Osteoblast (primary cell): ENCODE measurements around the gene HELB. TPM values are rescaled to one million over a fixed set of nuclear protein-coding genes. Genes with fewer than 3 reads are reported as not detected.

Source experiments
- DNase-seq: peaks from one replicate; pipeline ENCODE4 v3.0.0; 2011; ENCODE audit warnings: low spot score, mixed read lengths; ENCODE audit not compliant: insufficient read length; ENCODE audit errors: missing footprints
- H2AFZ ChIP-seq: 2 replicates; pipeline ENCODE4 v1.6.0; 2011; ENCODE audit warnings: mild to moderate bottlenecking, low read length
- H3K27ac ChIP-seq: 2 replicates; pipeline ENCODE4 v1.5.1; 2011; ENCODE audit warnings: mild to moderate bottlenecking, low read depth, low read length, moderate library complexity
- H3K27me3 ChIP-seq: 2 replicates; pipeline ENCODE4 v1.6.0; 2012; ENCODE audit warnings: mild to moderate bottlenecking, control low read depth, inconsistent platforms, low read length, moderate library complexity; ENCODE audit not compliant: insufficient read depth
- H3K36me3 ChIP-seq: 2 replicates; pipeline ENCODE4 v1.5.1; 2011; ENCODE audit warnings: mild to moderate bottlenecking, low read length, control low read depth, moderate library complexity; ENCODE audit not compliant: insufficient read depth
- H3K4me1 ChIP-seq: 2 replicates; pipeline ENCODE4 v1.5.1; 2011; ENCODE audit warnings: mild to moderate bottlenecking, low read length, control low read depth, moderate library complexity; ENCODE audit not compliant: insufficient read depth
- H3K4me2 ChIP-seq: 2 replicates; pipeline ENCODE4 v1.6.0; 2011; ENCODE audit warnings: mild to moderate bottlenecking, low read length; ENCODE audit not compliant: insufficient read depth
- H3K4me3 ChIP-seq: fragments of 200-600 bp; sonication (generic); 3 replicates; pipeline ENCODE4 v1.5.1; 2012; ENCODE audit warnings: mild to moderate bottlenecking, low read length, inconsistent platforms; ENCODE audit not compliant: insufficient read depth
- H3K79me2 ChIP-seq: 2 replicates; pipeline ENCODE4 v1.6.0; 2012; ENCODE audit warnings: mild to moderate bottlenecking, low read length, control low read depth, inconsistent platforms; ENCODE audit not compliant: insufficient read depth
- H3K9me3 ChIP-seq: 2 replicates; pipeline ENCODE4 v1.5.1; 2011; ENCODE audit warnings: low read depth, low read length, control low read depth
- H4K20me1 ChIP-seq: 2 replicates; pipeline ENCODE4 v1.6.0; 2012; ENCODE audit warnings: mild to moderate bottlenecking, low read length, control low read depth; ENCODE audit not compliant: insufficient read depth
- total RNA-seq: library from RNA; depleted of rRNA; stranded (reverse); fragments of >200 nt; gene quantifications from 2 replicates; pipeline ENCODE4 v1.2.3, GENCODE V29; 2012
- TF ChIP-seq, protein P1 (sequence below): IDR thresholded peaks from 2 replicates; pipeline ENCODE4 v1.5.1; 2011; ENCODE audit warnings: mild to moderate bottlenecking, low read depth, low read length, moderate library complexity; ENCODE audit errors: extremely low read depth

HELB gene
- total RNA-seq, 1 donor, result 2.2 TPM

DNA sequence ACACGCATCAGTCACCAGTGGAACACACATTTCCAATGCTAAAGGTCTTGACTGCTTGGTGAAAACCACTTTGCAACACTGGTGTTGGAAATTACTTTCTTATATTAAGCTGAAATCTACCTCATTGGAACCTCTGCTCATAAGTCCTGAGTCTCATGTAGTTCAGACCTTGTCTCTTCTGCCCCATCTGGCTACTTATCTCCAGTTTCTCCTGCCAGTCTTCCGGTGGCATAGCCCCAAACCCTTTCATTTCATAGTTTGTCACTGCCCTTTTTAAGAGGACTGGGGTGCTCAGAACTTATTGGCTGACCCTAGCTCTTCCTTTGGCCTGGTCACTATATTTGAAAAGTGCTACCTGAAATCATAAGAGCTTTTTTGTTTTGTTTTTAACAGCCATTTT lies 43.7 kb downstream of the HELB start:
- Histone ChIP-seq H3K27me3 (no peaks in the 10 kb centered on the region), H3K4me1 (no peaks in the 10 kb centered on the region), H3K4me2 (no peak overlapping the region), H2AFZ (no peak overlapping the region), H3K79me2 (no peaks in the 10 kb centered on the region), H4K20me1 (no peaks in the 10 kb centered on the region), H3K4me3 (no peak overlapping the region), H3K9me3 (no peaks in the 10 kb centered on the region), H3K36me3 (no peaks in the 10 kb centered on the region), H3K27ac (no peak overlapping the region)
- DNase-seq, result no peak
- TF ChIP-seq, protein P1, sequence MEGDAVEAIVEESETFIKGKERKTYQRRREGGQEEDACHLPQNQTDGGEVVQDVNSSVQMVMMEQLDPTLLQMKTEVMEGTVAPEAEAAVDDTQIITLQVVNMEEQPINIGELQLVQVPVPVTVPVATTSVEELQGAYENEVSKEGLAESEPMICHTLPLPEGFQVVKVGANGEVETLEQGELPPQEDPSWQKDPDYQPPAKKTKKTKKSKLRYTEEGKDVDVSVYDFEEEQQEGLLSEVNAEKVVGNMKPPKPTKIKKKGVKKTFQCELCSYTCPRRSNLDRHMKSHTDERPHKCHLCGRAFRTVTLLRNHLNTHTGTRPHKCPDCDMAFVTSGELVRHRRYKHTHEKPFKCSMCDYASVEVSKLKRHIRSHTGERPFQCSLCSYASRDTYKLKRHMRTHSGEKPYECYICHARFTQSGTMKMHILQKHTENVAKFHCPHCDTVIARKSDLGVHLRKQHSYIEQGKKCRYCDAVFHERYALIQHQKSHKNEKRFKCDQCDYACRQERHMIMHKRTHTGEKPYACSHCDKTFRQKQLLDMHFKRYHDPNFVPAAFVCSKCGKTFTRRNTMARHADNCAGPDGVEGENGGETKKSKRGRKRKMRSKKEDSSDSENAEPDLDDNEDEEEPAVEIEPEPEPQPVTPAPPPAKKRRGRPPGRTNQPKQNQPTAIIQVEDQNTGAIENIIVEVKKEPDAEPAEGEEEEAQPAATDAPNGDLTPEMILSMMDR, result no peak

- DNase-seq, result no peak
- H4K20me1 ChIP-seq, result no peaks in the 10 kb centered on the region
Measured at GRCh38 chr12:66351301-66351700, 49.0 kb downstream of the HELB start.

DNA sequence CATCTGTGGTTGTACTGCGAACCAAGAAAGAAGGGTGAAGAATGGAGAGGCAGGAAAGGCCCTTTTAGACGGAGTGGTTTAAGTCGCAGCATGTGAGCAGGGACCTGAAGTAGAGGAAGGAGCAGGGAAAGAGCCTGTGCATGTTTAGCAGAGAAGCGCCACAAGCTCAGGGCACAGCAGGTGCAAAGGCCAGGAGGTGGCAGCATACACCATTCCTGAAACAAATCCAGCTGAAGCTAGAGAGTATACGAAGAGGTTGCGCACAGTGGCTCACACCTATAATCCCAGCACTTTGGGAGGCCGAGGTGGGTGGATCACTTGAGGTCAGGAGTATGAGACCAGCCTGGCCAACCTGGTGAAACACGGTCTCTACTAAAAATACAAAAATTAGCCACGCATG lies 49.9 kb downstream of the HELB start:
- TF ChIP-seq, protein P1, result peak; percentile 28
- H3K9me3 ChIP-seq, result no peaks in the 10 kb centered on the region

More at GRCh38 chr12:66351301-66351700, 49.0 kb downstream of the HELB start:
- TF ChIP-seq, protein P1, result no peak
- H3K27me3 ChIP-seq, result peaks cover 4% of the 10 kb centered on the region
- no peaks in the 10 kb centered on the region for H3K9me3 ChIP-seq
- H3K4me2 ChIP-seq, result no peak overlapping the region
- H3K4me3 ChIP-seq, result no peak overlapping the region
- no peaks in the 10 kb centered on the region for H3K36me3 ChIP-seq
- no peak overlapping the region for H2AFZ ChIP-seq
- no peaks in the 10 kb centered on the region for H3K4me1 ChIP-seq
- no peaks in the 10 kb centered on the region for H3K79me2 ChIP-seq
- no peak overlapping the region for H3K27ac ChIP-seq

GRCh38 chr12:66352899-66353298 lies 50.6 kb downstream of the HELB start:
- TF ChIP-seq, protein P1, result no peak

More for the DNA sequence above, 49.9 kb downstream of the HELB start:
- Histone ChIP-seq H3K27ac (no peak overlapping the region), H3K4me1 (no peaks in the 10 kb centered on the region), H2AFZ (no peak overlapping the region), H3K36me3 (no peaks in the 10 kb centered on the region), H4K20me1 (no peaks in the 10 kb centered on the region), H3K79me2 (no peaks in the 10 kb centered on the region), H3K4me3 (no peak overlapping the region), H3K4me2 (no peak overlapping the region), H3K27me3 (peaks cover 4% of the 10 kb centered on the region)
- DNase-seq, result no peak

More at GRCh38 chr12:66352899-66353298, 50.6 kb downstream of the HELB start:
- Histone ChIP-seq H3K27ac (no peak overlapping the region), H3K27me3 (peaks cover 4% of the 10 kb centered on the region), H3K4me3 (no peak overlapping the region), H2AFZ (no peak overlapping the region), H3K9me3 (no peaks in the 10 kb centered on the region), H3K4me2 (no peak overlapping the region), H3K36me3 (no peaks in the 10 kb centered on the region), H3K4me1 (no peaks in the 10 kb centered on the region), H3K79me2 (no peaks in the 10 kb centered on the region), H4K20me1 (no peaks in the 10 kb centered on the region)
- DNase-seq, result no peak
